ENCODE data around the gene PDE4D. TPM values are rescaled to one million over a fixed set of nuclear protein-coding genes. Genes with fewer than 3 reads are reported as not detected.

PDE4D gene
- total RNA-seq, 4 donors from 2014 or later = 14.7 to 36.3 (median 24.7) TPM

GRCh38 chr5:59037041-59037440 is 856.5 kb downstream of the PDE4D start:
- TF ChIP-seq POLR2A (IDR thresholded peaks at IDR 0.05) (no peak), CTCF (IDR thresholded peaks at IDR 0.05) (no peak)
- intact Hi-C loops (cut with DNase I) = no loop called here
- Histone ChIP-seq H3K4me3 (replicated peaks in 1 of 3) (peak overlapping the region in 1 of 3 donors; percentile 79), H3K4me1 (peaks cover 13 to 26% of the 10 kb centered on the region in 2 donors), H3K36me3 (no peaks in the 10 kb centered on the region), H3K27ac (peak overlapping the region in 2 of 3 donors; percentile 79 to 90), H3K9me3 (no peaks in the 10 kb centered on the region), H3K27me3 (no peaks in the 10 kb centered on the region)
- WGBS, 2 donors = 81 to 87% methylated on average over 2 of the region's 2 CpGs
- no peak for DNase-seq

DNA sequence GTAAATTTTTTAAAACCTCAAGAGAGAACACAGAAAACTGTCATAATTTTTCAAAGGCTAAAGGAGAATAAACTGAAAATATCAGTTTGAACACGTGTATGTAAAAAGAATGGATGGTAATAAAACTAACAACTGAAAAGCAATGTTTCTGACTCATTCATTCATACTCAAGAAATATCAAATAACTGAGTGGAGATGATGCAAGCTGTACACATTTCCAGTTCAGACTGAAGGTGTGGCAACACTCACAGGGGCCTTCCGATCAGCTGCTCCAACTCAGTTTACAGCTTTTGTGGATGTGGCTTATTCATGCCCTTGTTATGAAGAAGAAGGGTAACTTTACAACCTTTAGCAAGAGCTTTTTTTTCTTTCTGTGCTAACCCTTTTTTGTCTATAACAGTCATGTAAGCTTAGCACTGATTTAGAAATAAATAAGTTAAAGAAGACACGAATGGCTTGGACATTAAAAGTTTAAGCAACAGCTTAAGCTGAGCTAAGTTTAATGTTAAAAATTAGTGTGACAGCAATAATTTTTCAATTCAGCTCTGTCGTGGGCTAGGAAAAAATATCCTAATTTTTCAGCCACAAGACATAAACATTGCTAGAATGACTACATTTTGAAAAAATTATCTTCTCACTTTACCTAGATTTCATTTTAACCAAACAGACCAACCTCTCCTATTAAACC is 857.1 kb downstream of the PDE4D start:
- Histone ChIP-seq H3K27ac (peak overlapping the region in 2 of 3 donors; percentile 79 to 90), H3K27me3 (no peaks in the 10 kb centered on the region), H3K4me3 (replicated peaks in 1 of 3) (no peak overlapping the region), H3K4me1 (peaks cover 13 to 23% of the 10 kb centered on the region in 2 donors), H3K36me3 (no peaks in the 10 kb centered on the region), H3K9me3 (no peaks in the 10 kb centered on the region)
- no peak for DNase-seq
- 67 to 74% methylated on average over 4 of the region's 4 CpGs for WGBS, 2 donors
- TF ChIP-seq CTCF (IDR thresholded peaks at IDR 0.05) = no peak
- peak in 1 of 2 donors; percentile 21 for TF ChIP-seq POLR2A (IDR thresholded peaks at IDR 0.05)
- intact Hi-C loops (cut with DNase I) = no loop called here

DNA sequence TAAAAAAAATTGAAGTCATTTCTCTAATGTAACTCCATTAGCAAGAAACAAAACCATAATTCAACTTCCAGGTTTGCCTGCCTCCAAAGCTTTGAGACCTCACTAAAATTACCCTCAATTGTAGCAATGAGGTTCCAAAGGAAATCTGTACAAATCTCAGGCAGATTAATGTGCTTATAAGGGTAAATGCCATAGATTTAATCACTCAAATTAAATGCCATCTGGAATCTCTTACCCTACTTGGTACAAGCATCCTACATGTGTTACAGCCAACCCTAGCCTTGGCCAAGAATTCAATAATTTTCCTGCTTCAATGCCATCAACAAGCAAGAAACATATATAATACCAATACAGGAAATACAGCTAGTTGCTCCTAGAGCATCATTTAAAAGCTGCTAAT is 857.8 kb downstream of the PDE4D start:
- H3K27me3 ChIP-seq = no peaks in the 10 kb centered on the region
- no peaks in the 10 kb centered on the region for H3K36me3 ChIP-seq
- peak overlapping the region in 2 of 3 donors; percentile 79 to 90 for H3K27ac ChIP-seq
- intact Hi-C loops (cut with DNase I) = no loop called here
- H3K4me1 ChIP-seq = peaks cover 13 to 21% of the 10 kb centered on the region in 2 donors
- no peak for DNase-seq
- TF ChIP-seq CTCF (IDR thresholded peaks at IDR 0.05) = no peak
- TF ChIP-seq POLR2A (IDR thresholded peaks at IDR 0.05) = no peak
- no peak overlapping the region for H3K4me3 ChIP-seq (replicated peaks in 1 of 3)
- no peaks in the 10 kb centered on the region for H3K9me3 ChIP-seq

- Histone ChIP-seq H3K9me3 (no peaks in the 10 kb centered on the region), H3K4me1 (peaks cover 8 to 17% of the 10 kb centered on the region in 2 donors), H3K27ac (peak overlapping the region in 2 of 3 donors; percentile 79 to 90), H3K4me3 (replicated peaks in 1 of 3) (no peak overlapping the region), H3K36me3 (no peaks in the 10 kb centered on the region), H3K27me3 (no peaks in the 10 kb centered on the region)
- TF ChIP-seq CTCF (IDR thresholded peaks at IDR 0.05) (peak; percentile 20 to 72 (median 57)), POLR2A (IDR thresholded peaks at IDR 0.05) (no peak)
- intact Hi-C loops (cut with DNase I) = no loop called here
- no peak for DNase-seq
- 71 to 80% methylated on average over 3 of the region's 3 CpGs for WGBS, 2 donors
These were observed 858.9 kb downstream of the PDE4D start for GRCh38 chr5:59034498-59035186.
